Measurements from ENCODE around the gene TTLL11.

DNA sequence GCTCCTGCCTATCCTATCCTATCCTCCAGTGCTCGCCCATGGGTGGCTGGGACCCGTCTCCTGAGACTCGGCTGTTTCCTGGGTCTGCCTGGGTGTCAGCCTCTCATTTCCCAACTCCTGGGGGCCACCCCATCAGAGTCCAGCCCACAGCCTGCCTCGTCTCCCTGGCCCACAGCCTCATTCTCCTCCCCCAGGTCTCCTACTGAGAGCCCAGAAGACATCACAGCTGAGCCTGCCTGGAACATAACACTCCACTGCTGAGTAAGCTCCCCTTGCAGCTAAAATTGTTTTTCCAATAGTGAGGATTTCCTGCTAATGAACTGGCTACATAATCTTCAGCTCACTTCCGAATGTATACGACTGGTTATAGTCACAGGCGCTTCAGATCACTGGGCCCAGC, 95.3 kb downstream of the TTLL11 start:
- TF ChIP-seq, protein P1, sequence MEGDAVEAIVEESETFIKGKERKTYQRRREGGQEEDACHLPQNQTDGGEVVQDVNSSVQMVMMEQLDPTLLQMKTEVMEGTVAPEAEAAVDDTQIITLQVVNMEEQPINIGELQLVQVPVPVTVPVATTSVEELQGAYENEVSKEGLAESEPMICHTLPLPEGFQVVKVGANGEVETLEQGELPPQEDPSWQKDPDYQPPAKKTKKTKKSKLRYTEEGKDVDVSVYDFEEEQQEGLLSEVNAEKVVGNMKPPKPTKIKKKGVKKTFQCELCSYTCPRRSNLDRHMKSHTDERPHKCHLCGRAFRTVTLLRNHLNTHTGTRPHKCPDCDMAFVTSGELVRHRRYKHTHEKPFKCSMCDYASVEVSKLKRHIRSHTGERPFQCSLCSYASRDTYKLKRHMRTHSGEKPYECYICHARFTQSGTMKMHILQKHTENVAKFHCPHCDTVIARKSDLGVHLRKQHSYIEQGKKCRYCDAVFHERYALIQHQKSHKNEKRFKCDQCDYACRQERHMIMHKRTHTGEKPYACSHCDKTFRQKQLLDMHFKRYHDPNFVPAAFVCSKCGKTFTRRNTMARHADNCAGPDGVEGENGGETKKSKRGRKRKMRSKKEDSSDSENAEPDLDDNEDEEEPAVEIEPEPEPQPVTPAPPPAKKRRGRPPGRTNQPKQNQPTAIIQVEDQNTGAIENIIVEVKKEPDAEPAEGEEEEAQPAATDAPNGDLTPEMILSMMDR (IDR thresholded peaks at IDR 0.05) = no peak
- no peak for TF ChIP-seq POLR2A (IDR thresholded peaks at IDR 0.05)
